Osteocyte (in vitro differentiated cells): ENCODE measurements around the gene MRPL4. TPM values are rescaled to one million over a fixed set of nuclear protein-coding genes. Genes with fewer than 3 reads are reported as not detected.
"Not testable (repeated sequence)": the region's sequence is repeated elsewhere in the genome, so short reads cannot be mapped to it uniquely, and the experiment has no call there.

Source experiments
- DNase-seq: peaks from one replicate; pipeline ENCODE4 v3.0.0; 2021; ENCODE audit warnings: mixed read lengths; ENCODE audit not compliant: unreplicated experiment; ENCODE audit errors: extremely low spot score
- H3K27ac Mint-ChIP-seq: one replicate; pipeline ENCODE4 v1.8.0; 2021; ENCODE audit warnings: mild to moderate bottlenecking, mixed read lengths; ENCODE audit not compliant: unreplicated experiment
- H3K27me3 Mint-ChIP-seq: one replicate; pipeline ENCODE4 v1.8.0; 2021; ENCODE audit warnings: mixed read lengths; ENCODE audit not compliant: unreplicated experiment
- H3K36me3 Mint-ChIP-seq: one replicate; pipeline ENCODE4 v1.8.0; 2021; ENCODE audit warnings: mixed read lengths; ENCODE audit not compliant: unreplicated experiment
- H3K4me1 Mint-ChIP-seq: one replicate; pipeline ENCODE4 v1.8.0; 2021; ENCODE audit warnings: mixed read lengths; ENCODE audit not compliant: unreplicated experiment
- H3K4me3 Mint-ChIP-seq: one replicate; pipeline ENCODE4 v1.8.0; 2021; ENCODE audit warnings: mild to moderate bottlenecking, moderate library complexity, mixed read lengths; ENCODE audit not compliant: unreplicated experiment
- H3K9me3 Mint-ChIP-seq: one replicate; pipeline ENCODE4 v1.8.0; 2021; ENCODE audit warnings: mixed read lengths; ENCODE audit not compliant: unreplicated experiment
- CTCF ChIP-seq: fragments of 200-600 bp; sonication (generic); IDR thresholded peaks from 2 replicates; pipeline ENCODE4 v1.5.0; 2021; ENCODE audit warnings: antibody characterized with exemption, mild to moderate bottlenecking, moderate library complexity
- total RNA-seq: library from RNA; stranded (reverse); gene quantifications from 2 replicates; pipeline ENCODE4 v1.2.1, GENCODE V29; 2021

The MRPL4 gene
- total RNA-seq, 1 donor from 2014 or later: 57.0 TPM

GRCh38 chr19:10279737-10280442 is 27.9 kb downstream of the MRPL4 start:
- Mint-ChIP-seq H3K4me1 (peaks cover 13% of the 10 kb centered on the region), H3K27ac (no peak overlapping the region), H3K4me3 (no peak overlapping the region), H3K36me3 (peaks cover 13% of the 10 kb centered on the region), H3K27me3 (no peaks in the 10 kb centered on the region), H3K9me3 (no peaks in the 10 kb centered on the region)
- no peak for DNase-seq
- no peak for TF ChIP-seq CTCF

GRCh38 chr19:10282043-10282442 is 30.0 kb downstream of the MRPL4 start:
- peaks cover 20% of the 10 kb centered on the region for H3K36me3 Mint-ChIP-seq
- H3K4me3 Mint-ChIP-seq, H3K9me3 Mint-ChIP-seq, H3K27ac Mint-ChIP-seq, H3K27me3 Mint-ChIP-seq, DNase-seq, H3K4me1 Mint-ChIP-seq: not testable (repeated sequence)

- H3K4me1 Mint-ChIP-seq: peaks cover 4% of the 10 kb centered on the region
- no peak for TF ChIP-seq CTCF
- H3K4me3 Mint-ChIP-seq: no peak overlapping the region
- no peak for DNase-seq
- H3K27ac Mint-ChIP-seq: no peak overlapping the region
- H3K9me3 Mint-ChIP-seq: no peaks in the 10 kb centered on the region
- H3K27me3 Mint-ChIP-seq: peaks cover 6% of the 10 kb centered on the region
- peaks cover 20% of the 10 kb centered on the region for H3K36me3 Mint-ChIP-seq
Measured at GRCh38 chr19:10283301-10284064, 31.5 kb downstream of the MRPL4 start.

GRCh38 chr19:10284065-10284959 is 32.3 kb downstream of the MRPL4 start:
- Mint-ChIP-seq H3K9me3 (no peaks in the 10 kb centered on the region), H3K27ac (no peak overlapping the region), H3K4me3 (no peak overlapping the region), H3K36me3 (peaks cover 17% of the 10 kb centered on the region), H3K4me1 (peaks cover 12% of the 10 kb centered on the region), H3K27me3 (peaks cover 11% of the 10 kb centered on the region)
- no peak for TF ChIP-seq CTCF
- no peak for DNase-seq

GRCh38 chr19:10284960-10285278 is 32.9 kb downstream of the MRPL4 start:
- no peak for DNase-seq
- peaks cover 13% of the 10 kb centered on the region for H3K4me1 Mint-ChIP-seq
- no peak overlapping the region for H3K27ac Mint-ChIP-seq
- no peak for TF ChIP-seq CTCF
- H3K4me3 Mint-ChIP-seq: no peak overlapping the region
- H3K27me3 Mint-ChIP-seq: peaks cover 11% of the 10 kb centered on the region
- peaks cover 14% of the 10 kb centered on the region for H3K36me3 Mint-ChIP-seq
- H3K9me3 Mint-ChIP-seq: no peaks in the 10 kb centered on the region
